GM12865 (cell line): ENCODE data around the gene USH2A.

Experiments used
- DNase-seq: peaks from one replicate; pipeline ENCODE4 v3.0.0; 2010; ENCODE audit warnings: low read depth
- H3K4me3 ChIP-seq: 2 replicates; pipeline ENCODE4 v1.5.1; 2011; ENCODE audit warnings: mild to moderate bottlenecking, low read depth, low read length, control low read depth
- TF ChIP-seq, protein P1 (sequence below): IDR thresholded peaks from 2 replicates; pipeline ENCODE4 v1.5.1; 2011; ENCODE audit warnings: low read length, control low read depth, low read depth, inconsistent platforms; ENCODE audit not compliant: insufficient read depth; ENCODE audit errors: missing control alignments

The USH2A gene

DNA sequence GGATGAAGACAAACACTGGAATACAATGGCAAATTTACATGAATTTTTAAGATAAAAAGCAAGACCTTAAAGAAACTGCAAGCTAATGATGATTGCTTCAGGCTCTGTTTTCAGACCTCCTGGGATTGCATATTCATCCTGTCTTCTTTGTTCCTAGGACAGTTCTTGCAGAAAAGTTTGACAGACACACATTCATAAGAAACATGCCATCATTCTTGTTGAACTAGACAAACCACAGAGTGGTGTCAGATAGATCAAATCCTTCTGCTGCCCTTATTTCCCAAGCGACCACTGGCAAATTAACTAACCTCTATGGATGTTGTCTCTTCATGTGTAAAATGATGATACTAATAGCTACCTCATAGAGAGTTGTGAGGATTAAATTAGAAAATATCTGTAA is 674.8 kb downstream of the USH2A start:
- no peak overlapping the region for H3K4me3 ChIP-seq
- TF ChIP-seq, protein P1, sequence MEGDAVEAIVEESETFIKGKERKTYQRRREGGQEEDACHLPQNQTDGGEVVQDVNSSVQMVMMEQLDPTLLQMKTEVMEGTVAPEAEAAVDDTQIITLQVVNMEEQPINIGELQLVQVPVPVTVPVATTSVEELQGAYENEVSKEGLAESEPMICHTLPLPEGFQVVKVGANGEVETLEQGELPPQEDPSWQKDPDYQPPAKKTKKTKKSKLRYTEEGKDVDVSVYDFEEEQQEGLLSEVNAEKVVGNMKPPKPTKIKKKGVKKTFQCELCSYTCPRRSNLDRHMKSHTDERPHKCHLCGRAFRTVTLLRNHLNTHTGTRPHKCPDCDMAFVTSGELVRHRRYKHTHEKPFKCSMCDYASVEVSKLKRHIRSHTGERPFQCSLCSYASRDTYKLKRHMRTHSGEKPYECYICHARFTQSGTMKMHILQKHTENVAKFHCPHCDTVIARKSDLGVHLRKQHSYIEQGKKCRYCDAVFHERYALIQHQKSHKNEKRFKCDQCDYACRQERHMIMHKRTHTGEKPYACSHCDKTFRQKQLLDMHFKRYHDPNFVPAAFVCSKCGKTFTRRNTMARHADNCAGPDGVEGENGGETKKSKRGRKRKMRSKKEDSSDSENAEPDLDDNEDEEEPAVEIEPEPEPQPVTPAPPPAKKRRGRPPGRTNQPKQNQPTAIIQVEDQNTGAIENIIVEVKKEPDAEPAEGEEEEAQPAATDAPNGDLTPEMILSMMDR = no peak
- DNase-seq = no peak

DNA sequence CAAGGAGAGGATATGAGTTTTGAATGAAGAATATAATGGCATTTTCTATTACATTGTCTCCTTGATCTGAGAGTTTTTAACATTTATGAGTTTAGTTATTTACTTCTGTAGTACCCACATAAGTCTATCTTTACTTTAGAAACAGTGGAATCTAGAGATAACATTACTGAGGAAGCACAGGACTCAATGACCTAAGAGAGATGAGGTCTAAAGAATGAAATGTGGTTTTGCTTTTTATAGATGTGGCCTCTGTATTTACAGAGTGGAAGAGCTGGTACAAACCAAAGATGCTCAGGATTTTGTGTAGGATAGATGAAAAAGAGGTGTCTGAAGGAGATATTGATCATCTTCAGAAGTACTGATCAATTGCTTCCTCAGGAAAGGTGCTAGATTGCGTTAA is 678.8 kb downstream of the USH2A start:
- H3K4me3 ChIP-seq = no peak overlapping the region
- TF ChIP-seq, protein P1 = no peak
- DNase-seq = no peak

DNA sequence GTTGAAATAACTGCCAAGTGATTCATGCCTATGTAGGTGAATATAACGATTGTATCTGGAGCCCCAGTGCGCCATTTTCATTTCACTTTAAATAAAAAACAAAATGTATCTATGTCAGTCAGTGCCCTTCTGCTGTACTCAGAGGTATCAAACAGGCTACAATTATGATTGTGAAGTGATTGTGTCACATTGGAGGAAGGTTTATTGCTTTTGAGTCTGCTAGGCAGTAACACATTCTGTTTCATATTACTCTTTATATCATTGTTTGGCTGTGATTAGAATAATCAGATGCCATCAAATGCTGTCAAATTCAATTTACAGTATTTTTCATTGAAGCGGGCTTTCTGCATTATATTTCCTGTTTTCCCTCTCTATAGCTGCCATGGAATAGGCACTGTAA is 684.2 kb downstream of the USH2A start:
- TF ChIP-seq, protein P1 = no peak
- DNase-seq = no peak
- no peak overlapping the region for H3K4me3 ChIP-seq

DNA sequence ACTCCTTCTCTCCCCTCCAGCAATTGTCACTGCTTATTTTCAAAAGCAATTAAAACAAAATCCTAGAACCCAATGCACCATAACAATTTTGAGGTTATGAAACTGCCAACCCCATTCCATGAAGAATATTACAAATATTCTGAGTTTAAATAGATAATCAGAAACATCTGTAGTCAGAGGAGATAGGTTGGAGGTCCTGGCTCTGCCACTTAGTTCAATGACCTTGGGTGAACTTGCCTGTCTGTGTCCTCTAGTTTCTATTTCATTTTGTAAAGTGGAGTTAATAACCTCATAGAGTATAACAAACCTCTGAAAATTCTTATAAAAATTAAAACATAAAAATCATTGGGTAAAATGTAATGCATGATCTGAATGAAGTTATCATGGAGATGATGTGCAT is 691.5 kb downstream of the USH2A start:
- no peak overlapping the region for H3K4me3 ChIP-seq
- TF ChIP-seq, protein P1 = no peak
- DNase-seq = no peak

DNA sequence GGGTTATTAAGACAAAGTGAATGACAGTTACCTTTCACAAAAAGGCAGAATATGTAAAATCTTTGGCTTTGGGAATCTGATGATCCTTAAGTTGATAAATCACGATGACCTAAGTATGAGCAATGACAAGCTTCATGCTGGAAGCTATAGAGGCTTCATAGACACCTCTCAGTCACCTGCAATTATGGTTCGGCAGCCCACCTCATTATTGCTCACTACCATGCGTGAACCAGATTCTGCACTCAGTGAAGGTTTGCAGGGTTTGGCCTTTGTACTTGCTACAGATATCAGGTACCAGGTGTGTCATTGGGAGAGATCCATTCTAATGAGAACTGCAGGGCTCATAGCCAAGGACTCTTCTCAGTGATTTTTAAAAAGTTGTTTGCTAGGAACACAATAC is 692.6 kb downstream of the USH2A start:
- TF ChIP-seq, protein P1 = no peak
- no peak for DNase-seq

GRCh38 chr1:215728169-215728568 is 695.1 kb downstream of the USH2A start:
- no peak for DNase-seq
- H3K4me3 ChIP-seq = no peak overlapping the region
- TF ChIP-seq, protein P1 = no peak

More for the DNA sequence above, 692.6 kb downstream of the USH2A start:
- H3K4me3 ChIP-seq = no peak overlapping the region

- no peak overlapping the region for H3K4me3 ChIP-seq
- DNase-seq = no peak
- TF ChIP-seq, protein P1 = no peak
These were observed 703.1 kb downstream of the USH2A start for GRCh38 chr1:215720126-215720525.
